Omental fat pad (tissue), 4 donors: Measurements from ENCODE around the gene GLI2. TPM values are rescaled to one million over a fixed set of nuclear protein-coding genes. Genes with fewer than 3 reads are reported as not detected.

Experiments used
- ATAC-seq: fragments of 150-250 bp; one replicate; pipeline ENCODE4 v1.9.1; 2016; ENCODE audit warnings: mild to moderate bottlenecking, moderate library complexity; ENCODE audit not compliant: low FRiP score
- DNase-seq: peaks from one replicate; pipeline ENCODE4 v3.0.0-alpha.2; 2019; ENCODE audit warnings: low spot score
- total RNA-seq, 4 donors: library from RNA; depleted of rRNA; stranded (reverse); fragments of >200 nt; gene quantifications; one replicate each; pipeline ENCODE4 v1.1.0, GENCODE V29; 2016
- TF ChIP-seq, protein P1 (sequence below), 3 donors: fragments of 450-650 bp; IDR thresholded peaks; one replicate each; pipeline ENCODE4 v1.5.1; 2016 to 2017; ENCODE audit warnings: antibody characterized with exemption in 3 of 3, mild to moderate bottlenecking in 3 of 3, moderate library complexity in 2 of 3

The GLI2 gene
- total RNA-seq, 4 donors from 2014 or later = 1.3 to 2.4 (median 1.4) TPM

- TF ChIP-seq, protein P1, sequence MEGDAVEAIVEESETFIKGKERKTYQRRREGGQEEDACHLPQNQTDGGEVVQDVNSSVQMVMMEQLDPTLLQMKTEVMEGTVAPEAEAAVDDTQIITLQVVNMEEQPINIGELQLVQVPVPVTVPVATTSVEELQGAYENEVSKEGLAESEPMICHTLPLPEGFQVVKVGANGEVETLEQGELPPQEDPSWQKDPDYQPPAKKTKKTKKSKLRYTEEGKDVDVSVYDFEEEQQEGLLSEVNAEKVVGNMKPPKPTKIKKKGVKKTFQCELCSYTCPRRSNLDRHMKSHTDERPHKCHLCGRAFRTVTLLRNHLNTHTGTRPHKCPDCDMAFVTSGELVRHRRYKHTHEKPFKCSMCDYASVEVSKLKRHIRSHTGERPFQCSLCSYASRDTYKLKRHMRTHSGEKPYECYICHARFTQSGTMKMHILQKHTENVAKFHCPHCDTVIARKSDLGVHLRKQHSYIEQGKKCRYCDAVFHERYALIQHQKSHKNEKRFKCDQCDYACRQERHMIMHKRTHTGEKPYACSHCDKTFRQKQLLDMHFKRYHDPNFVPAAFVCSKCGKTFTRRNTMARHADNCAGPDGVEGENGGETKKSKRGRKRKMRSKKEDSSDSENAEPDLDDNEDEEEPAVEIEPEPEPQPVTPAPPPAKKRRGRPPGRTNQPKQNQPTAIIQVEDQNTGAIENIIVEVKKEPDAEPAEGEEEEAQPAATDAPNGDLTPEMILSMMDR (IDR thresholded peaks at IDR 0.05) = no peak
- ATAC-seq (no peak), DNase-seq (no peak)
These were observed 4.5 kb upstream of the GLI2 start for GRCh38 chr2:120731175-120731574.

GRCh38 chr2:120732506-120733237 lies 3.0 kb upstream of the GLI2 start:
- DNase-seq (no peak), ATAC-seq (no peak)
- TF ChIP-seq, protein P1 (IDR thresholded peaks at IDR 0.05) = no peak

DNA sequence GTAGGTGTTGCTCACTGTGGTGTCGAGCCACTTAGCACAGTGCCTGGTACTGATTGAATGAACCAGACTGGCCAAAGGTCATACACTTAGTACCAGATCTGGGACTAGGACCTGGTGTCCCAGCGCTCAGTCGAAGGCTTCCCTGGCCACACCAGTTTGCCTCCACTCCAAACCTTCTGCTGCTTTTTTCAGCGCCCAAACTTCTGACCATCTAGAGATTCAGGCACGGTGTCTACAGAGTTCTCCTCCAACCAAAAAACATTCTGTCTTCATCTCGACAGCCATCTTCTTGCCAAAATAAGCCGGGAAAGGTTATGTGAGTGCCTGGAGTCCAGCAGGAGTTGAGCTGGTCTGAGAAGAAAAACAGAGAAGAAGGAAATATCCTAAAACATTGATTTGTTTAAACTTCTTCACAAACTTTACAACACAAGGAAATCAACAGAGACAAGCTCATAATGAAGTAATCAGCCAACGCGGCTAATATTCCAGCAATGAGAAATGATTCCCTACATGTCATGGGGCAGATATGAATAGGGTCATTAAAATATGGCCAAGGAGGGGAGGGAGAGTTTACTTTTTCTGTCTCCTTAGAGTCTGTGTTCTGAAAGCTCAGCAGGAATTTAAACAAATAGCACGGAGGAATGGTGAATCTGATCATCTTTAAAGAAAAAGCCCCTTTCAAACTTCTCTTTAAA lies 2.3 kb upstream of the GLI2 start:
- TF ChIP-seq, protein P1 (IDR thresholded peaks at IDR 0.05) = no peak
- ATAC-seq (no peak), DNase-seq (no peak)

DNA sequence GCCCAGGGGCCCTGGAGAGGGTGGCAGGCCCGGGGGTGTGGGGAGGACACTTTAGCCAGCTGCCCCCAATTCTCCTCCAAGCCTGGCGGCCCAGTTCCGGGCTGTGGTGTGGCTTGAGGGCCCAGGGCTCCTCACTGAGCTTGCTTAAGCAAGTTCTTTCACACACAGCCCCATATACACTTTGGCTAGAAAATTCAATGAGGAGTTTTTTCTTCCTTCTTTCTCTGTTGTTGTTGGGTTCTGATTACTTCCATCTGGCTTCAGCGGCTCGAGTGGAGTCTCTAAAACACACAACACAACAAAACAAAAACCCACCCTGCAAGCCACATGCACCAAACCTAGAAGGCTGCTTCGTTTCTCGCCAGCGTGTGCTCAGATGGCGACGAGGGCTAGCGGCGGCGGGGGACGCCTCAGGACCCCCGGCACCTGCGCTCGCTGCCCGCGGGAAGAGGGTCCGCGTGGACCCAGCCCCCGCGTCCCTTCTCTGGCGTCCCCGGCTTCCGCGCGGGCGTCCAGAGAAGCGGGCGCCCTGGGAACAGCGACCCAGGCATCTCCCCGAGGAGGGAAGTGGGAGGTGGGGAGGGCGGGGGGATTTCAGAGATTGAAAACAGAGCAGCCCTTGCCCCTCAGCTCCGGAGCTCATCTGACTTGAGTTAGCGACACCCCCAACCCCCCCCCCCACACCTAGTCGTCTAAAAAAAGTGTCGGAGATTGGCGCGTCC lies 577 bp upstream of the GLI2 start:
- DNase-seq (no peak), ATAC-seq (no peak)
- TF ChIP-seq, protein P1 (IDR thresholded peaks at IDR 0.05) = no peak

- ATAC-seq (peak; percentile 24), DNase-seq (no peak)
- TF ChIP-seq, protein P1 (IDR thresholded peaks at IDR 0.05) = no peak
These were observed 545 bp downstream of the GLI2 start for GRCh38 chr2:120736202-120736623.

GRCh38 chr2:120736624-120737339 lies 1.1 kb downstream of the GLI2 start:
- ATAC-seq (peak; percentile 71), DNase-seq (no peak)
- TF ChIP-seq, protein P1 (IDR thresholded peaks at IDR 0.05) = no peak
